HG03196 (cell line): ENCODE results near the gene PLCH2.
"Not testable (repeated sequence)": the region's sequence is repeated elsewhere in the genome, so short reads cannot be mapped to it uniquely, and the experiment has no call there.

ENCODE experiments used
- ATAC-seq: cut with Tn5 transposase; IDR thresholded peaks from one replicate; pipeline ENCODE4 v1.9.1; 2021; ENCODE audit not compliant: unreplicated experiment

Gene PLCH2

DNA sequence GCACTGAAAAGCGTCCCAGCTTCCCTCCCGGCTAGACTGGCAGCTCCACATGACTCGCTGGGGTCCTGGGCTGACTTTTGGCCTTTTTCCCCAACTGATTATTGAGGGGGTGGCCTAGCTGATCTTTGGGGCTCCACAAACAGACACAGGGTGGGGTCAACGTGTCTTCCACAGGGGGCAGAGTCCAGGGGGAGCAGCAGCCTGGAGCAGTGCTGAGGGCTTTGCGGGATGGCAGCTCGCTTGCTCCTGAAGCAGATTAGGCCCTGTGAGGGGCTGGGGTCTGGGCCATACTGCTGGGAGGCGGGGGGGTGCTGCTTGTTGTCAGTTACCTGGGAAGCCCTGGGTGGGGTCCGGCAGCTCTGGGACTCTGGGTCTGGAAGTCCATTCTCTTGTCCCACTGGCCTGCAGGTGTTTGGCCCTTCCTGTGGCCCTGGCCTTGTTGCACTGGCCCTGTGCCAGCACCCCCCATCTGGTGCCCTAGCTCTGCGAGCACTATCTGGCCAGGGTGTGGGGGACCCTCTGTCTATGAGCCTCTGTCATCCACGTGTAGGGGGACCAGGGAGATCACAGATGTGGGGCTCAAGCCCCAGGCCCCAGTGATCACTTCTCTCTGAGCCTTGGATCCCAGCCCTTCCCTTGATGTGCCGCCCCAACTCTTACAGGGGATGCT is 66.3 kb downstream of the PLCH2 start:
- ATAC-seq, result no peak

DNA sequence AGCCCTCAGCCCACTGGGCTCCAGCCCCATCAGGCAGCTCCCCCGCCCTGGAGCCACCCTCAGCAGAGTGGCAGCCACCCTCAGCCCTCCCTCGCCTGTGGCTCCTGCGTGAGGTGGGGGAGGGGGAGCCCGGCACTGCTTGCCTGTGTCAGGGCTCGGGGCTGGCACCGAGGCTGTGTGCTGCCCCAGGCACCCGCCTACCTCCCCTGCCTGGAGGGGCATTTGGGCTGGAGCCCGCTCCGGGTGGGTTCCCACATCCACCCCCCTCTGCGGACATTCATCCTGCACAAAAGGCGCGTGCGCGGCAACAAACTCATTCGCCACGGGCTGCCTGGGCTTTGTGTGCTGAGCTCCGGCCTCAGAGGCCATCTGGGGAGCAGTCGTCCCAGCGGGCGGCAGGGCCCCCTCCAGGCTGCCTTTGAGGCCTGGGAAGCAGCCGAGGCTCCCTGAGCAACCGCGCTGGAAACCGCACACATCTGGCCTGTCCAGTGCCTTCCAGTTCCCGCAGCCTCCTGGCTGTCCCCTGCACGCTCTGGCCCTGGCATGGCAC is 67.5 kb downstream of the PLCH2 start:
- no peak for ATAC-seq

DNA sequence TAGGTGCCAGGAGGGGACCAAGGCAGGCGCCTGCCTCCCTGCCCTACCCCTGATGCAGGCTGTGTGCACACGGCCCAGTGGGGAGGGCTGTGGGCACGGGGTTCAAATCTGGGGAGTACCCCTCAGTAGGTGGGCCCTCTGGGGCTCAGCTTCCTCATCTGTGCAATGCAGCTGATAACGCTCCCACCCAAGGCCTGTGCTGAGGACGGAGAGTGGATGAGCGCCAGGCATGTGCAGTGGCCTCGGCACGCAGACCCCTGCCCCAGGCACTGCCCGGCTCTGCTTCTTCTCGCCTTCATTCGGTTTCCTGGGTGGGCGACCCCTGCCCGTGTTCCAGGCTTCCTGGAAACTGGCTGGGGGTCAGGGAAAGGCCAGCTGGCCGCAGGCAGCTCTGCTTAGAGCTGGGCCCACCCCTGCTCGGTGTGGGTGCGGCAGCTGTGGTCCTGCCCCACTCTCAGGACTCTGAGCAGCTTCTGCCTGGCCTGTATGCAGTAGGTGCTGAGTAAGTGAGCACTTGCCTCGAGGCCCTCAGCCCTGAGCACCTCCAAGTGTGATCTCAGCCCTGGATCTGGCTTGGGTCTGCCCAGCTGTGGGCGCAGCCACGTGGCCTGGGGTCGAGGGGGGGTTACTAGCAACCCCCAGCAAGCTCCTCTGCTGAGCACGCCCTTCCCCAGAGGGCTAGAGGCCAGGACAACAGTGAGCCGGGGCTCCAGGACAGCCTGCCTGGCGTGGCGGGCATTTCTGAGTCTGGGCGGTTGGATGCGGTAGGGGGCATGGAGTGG is 68.2 kb downstream of the PLCH2 start:
- ATAC-seq, result no peak

DNA sequence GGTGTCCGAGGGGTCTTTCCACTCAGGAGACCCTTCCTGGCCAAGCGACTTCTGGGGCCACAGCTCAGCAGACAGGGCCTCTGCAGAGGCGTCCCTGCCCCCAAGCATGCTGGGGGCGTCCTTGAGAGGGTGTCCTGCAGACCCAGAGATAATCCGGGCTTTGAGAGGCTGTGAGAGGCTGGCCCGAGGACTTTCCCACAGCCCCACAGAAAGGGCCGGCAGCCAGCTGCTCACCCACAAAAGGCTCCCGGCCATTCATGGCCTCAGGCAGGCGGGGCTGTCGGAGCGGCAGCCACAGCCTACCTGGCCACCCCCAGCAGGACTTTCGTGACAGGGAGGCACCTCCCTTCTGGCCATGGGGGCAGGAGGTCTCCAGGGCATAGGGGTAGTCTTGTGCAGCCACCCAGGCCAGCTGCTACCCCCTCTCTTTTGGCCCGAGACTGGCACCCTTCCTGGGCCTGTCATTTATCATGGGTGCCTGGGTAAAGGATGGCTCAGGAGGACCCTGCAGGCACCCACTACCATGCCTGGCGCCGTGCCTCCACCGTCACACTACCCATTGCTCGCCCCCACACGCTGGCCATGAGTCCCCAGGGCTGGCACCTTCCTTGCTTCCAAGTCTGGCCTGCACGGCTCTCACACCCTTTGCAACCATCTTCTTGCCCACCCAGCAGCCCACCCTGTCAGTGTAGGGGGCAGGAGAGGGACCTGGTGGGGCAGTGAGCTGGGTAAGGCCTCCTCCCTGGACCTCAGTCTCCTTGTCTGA is 69.0 kb downstream of the PLCH2 start:
- no peak for ATAC-seq

DNA sequence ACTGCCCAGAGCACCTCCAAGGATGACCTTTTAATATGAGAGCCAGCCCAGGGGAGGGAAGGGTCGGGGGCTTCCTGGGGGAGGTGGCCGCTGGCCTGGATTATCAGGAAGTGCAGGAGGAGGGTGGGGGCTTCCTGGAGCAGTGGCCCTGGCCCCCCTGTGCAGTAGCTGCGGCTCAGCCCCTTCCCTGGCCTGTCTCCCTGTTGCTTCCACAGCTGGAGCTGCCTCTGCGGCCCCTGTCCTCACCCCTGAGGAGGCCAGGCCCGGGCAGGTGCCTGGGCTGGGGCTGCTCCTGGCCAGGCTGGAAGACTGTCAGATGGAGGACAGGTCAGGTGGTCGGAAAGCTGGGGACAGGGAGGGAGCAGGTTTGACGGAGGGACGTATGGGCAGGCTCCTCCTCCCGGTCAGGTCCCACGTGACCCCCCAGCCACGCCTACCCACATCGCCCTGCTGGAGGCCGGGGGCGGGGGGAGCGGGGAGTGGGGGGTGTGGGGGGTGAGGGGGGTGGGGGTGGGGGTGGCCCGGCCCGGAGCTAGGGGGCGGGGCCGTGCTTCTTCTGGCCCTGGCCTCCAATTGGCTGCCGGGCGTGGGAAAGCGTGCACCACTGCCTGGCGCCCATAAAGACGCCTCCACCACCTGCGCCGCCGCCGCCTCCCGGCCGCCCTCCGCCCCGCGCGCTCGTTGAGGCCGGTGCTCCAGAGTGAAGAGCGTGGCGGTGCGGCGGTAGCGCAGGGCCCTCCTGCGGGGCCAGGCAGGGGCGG is 69.8 kb downstream of the PLCH2 start:
- peak; percentile 37 for ATAC-seq

DNA sequence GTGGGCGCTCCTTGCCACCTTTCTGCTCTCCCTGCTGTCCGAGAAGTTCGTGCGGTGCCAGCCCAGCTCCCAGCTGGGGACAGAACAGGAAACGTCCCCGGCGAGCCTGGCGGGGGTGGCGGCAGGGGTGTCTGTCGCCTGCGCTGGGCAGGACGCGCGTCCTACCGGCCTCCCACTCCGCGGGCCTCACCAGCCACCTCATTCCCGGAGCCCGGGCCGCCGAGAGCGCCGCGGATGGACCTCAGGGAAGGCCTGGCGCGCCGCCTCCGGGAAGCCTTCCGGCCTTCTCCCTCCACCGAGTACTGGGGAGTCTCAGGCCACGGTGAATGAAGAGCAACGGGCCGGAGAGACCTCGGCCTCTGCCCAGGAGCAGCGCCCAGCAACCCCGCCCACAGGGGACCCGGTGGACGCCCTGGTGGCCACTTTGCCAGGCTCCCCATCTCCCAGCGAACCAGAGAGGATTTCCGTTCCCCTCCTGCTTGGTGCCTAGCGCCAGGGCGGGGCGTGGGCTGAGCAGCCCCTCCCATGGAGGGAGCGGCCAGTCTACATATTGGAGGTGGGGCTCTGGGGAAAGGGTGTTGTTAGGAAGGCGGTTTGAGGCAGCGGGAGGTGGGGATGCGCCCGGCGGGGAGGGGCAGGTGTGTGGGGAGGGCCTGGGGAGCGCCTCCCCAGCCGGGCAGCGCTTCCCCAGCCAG is 70.6 kb downstream of the PLCH2 start:
- peak; percentile 29 for ATAC-seq

DNA sequence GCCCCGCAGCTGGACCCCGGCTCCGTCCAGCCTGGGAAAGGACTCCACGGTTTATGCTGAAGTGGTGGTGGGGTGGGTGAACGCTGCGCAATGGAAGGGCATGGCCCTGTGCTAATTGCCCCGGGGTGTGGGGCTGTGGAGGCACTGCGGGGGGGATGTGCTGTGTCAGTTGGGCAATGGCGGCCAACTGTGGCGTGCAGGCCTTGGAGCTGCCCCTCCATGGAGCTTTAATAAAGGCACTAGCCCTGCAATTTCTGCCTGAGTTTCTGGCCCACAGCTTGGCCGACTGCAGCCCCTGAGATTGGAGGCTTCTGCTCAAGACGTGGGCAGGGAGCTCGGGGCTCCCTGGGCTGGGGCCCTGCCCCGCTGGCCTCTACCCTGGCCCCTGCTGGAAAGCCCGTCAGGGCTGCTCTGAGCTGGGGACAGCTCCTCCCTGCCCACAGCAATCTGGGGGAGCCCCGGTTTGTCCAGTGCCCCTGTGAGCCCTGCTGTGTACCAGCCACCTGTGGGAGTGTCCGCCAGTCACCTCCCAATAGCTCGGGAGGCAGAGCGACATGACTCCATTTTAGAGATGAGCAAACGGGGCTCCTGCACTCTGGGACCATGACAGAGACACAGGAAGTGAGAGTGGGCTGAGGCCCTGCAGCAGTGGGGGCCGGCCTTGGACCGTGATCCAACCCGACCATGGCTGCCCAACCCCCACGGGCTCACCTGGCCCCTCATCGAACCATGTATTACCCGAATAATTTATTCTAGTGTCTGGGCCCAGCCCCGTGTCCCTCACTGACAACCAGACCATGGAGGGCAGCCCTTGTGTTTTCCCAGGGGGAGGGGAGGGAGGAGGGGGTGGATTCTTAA is 71.3 kb downstream of the PLCH2 start:
- no peak for ATAC-seq

DNA sequence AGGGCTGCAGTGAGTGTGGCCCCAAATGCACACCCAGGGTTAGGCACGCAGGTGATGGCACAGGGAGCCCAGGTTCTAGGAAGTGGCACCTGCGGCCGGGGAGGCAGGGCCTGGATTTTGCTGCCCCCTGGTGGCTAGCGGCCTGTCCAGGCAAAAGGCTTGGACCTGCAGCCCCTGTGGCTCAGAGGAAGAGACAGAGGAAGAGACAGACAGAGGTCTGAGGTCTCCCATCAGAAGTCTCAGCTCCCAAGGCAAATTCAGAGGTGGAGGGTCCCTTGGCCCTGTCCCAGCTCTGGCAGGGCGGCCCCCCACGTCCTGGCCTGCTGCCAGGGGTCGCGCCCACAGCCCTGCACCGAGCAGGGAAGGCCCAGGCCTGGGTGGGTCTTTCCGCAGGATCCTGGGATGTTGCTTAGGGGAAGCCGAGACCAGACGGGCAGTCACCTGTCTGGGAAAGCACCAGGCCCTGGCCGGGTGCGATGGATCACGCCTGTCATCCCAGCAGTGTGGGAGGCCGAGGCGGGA is 72.0 kb downstream of the PLCH2 start:
- peak; percentile 26 for ATAC-seq

DNA sequence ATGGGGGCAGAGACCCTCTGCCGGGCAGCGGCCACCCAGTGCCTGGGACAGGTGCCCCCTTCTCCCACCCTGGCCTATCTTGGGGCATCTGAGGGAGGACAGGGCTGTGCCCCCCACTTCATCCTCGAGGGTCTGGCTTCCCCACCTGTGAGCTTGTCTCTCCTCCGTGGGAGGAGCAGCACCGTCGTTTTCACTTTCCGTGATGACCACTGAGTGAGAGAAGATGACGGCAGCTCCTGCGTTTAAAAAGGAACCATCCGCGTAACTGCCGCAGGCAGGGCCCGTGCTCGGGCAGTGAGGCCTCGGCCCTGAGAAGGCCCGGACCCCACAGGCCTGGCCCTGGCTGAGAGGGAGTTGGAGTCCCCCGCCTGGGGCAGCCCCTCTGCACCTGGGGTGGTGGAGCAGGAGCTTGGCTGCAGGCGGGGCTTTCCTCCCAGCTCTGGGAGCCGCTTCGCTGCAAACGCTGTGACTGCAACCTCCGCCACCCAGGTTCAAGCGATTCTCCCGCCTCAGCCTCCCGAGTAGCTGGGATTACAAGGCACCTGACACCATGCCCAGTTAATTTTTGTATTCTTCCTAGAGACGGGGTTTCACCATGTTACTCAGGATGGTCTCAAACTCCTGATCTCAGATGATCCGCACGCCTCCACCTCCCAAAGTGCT is 73.4 kb downstream of the PLCH2 start:
- ATAC-seq, result not testable (repeated sequence)

DNA sequence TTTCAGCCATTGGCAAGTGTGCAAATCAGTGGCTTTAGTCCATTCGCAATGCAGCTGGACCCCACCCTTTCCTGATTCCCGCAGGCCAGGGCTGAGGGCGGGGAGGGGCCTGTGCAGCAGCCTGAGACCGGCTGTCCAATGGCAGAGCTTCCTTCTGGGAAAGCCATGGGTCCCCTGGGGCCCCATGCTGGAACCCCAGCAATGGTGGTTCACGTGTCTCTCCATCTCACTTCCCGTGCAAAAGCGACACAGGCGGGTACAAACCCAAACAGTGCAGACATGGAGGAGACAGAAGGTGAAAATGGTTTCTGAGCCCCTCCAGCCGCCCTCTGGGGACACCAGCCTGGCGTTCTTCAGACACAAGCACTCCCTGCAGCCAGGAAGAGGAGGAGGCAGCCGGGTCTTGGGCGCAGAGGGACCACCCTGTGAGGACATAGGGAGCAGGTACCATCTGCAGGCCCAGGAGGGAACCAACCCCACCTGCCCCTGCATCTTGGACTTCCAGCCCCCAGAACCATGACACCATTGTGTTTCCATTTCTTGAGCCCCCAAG is 74.3 kb downstream of the PLCH2 start:
- not testable (repeated sequence) for ATAC-seq

DNA sequence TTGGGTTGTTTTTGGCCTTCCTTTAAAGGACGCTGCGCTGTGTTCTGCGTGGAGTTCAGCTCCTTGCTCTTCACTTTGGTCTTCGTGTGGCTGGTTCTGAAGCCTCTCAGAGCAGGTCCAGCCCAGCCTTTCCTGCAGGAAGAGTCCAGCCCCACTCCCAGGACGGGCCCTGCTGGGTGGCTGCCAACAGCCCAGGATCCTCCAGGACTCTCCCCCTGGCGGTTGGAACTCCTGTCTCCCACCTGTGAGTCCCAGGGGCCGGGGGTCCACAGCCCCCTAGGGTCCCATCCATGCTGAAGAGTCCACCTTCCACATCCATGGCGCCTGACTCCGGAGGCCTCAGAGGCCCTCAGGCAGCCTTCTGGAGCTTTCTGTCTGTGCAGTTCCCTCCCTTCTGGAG is 75.5 kb downstream of the PLCH2 start:
- not testable (repeated sequence) for ATAC-seq

DNA sequence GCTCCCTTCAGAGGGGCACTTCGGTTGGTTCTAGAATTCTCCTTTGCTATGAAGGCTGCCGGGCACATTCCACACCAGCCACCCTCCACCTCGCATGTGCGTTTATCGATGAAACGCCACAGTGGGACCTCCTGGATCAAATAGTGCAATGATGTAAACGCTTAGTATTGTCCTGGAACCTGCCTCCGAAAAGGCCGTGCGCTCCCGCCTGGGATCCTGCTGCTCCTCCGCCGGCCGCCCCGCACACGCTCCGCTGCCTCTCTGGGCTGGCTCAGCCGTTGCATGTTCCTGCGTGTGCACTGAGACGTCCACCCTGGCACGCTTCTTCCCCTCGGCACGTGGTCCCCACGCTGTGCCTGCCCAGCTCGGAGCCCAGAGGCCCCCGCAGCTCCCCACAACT is 76.1 kb downstream of the PLCH2 start:
- ATAC-seq, result no peak

DNA sequence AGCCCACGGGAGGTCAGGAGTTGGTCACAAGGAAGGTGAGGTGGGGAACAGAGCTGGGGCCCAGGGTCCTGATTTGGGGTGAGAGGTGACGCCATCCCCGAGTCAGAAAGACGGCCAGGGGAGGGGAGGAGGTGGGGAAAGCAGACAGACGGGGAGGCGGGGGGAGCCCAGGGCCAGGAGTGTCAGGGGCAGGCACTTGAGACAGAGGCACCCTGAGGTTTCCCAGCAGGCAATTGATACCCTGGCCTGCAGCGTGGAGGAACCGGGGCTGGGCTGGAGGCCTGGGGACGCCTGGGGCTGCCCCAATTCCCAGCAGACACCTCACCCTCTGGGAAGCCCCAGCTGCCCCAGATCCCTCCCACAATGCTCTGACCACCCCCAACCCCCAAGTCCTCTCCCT is 77.0 kb downstream of the PLCH2 start:
- not testable (repeated sequence) for ATAC-seq

DNA sequence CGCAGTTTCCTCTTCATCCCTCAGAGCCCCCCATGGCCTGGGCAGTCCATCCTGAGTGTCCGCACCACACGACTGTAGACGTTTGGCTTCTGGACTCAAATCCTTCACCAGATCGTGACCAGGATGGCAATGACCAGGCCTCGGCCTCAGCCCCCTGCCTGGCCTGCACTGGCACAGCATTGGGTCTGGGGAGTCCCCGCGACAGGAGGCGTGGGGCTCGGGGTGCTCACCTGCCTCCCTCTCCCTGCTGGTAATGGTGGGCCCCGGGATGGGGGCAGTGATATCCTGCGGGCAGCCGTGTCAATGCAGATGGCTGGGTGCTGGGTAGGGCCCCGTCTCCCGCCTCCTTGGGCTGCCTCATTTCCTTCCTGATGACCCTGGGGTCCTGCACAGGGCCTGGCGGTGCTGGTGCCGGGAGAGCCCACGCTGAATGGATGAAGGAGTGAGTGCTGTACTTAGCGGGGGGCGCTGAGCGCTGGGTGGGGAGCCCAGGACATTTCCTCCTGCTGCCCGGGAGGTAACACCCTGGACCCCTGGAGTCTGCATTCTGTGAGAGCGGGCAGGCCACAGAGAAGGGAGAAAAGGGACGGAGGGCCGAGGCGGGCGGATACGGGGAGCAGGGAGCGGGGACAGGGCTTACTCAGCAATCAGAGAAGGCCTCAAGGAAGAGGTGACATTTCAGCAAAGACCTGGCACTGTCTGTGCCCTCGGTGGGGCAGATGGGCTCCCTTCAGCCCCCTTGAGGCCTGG is 78.0 kb downstream of the PLCH2 start:
- ATAC-seq, result no peak

DNA sequence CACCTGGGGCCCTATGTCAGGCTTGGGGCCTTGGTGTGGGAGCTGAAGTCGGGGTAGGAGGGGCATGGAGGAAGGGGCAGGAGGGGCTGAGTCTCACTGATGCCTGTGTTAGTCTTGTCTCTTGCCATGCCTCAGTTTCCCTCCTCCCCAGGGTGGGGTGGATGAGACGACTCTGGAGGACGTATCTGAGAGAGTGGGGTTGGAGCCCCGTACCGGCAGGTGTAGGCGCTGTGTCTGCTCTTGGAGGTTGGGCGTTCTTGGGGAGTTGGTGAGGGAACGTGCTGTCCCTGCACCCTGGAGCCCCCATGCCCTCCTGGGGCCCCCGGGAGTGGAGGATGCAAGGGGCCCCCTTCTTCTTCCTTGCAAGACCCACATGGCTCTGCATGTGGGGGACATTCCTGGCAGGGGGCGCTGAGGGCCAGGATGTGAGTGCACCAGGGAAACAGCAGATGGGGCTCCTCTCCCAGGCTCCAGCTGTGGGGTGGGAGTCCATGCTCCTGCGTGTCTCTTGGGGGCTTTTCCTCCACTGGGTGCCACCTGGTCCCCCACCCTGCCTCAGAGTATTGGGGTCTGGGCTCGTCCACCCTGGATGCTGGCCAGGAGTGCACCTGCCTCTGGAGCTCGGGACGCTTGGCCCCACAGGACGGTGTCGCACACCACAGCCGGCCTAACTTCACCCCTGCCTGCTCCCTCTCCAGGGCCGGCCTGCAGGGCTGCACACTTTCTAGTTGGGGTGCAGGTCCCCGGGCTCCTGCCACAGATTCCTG is 78.7 kb downstream of the PLCH2 start:
- ATAC-seq, result no peak
